Stimulated activated CD4-positive, alpha-beta T cell treated with anti-CD3 and anti-CD28 coated beads, Interleukin-2, amount 100 ng/mL, for 24 hours (primary cell): ENCODE data around the gene ITGB8.

Experiments used
- DNase-seq, 2 donors: peaks; one replicate each; pipeline ENCODE4 v3.0.0-alpha.2; 2020

The ITGB8 gene

GRCh38 chr7:20310301-20310700 is 20.4 kb upstream of the ITGB8 start:
- DNase-seq = no peak

- no peak for DNase-seq
Observed at GRCh38 chr7:20310963-20311742, 19.5 kb upstream of the ITGB8 start.

DNA sequence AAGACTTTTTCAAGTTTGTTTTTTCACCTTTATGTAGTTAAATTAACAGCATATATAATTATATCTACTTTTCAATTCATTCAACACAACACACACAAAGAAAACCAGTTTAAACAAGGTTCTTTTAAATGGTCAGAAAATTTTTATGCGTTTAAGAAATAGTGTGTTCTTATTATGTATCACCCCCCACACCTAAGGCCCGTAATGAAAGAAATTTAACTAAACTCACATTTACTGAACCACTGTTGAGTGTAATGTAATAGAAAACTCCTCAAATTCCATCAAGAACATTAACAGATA is 19.0 kb upstream of the ITGB8 start:
- DNase-seq = no peak

DNA sequence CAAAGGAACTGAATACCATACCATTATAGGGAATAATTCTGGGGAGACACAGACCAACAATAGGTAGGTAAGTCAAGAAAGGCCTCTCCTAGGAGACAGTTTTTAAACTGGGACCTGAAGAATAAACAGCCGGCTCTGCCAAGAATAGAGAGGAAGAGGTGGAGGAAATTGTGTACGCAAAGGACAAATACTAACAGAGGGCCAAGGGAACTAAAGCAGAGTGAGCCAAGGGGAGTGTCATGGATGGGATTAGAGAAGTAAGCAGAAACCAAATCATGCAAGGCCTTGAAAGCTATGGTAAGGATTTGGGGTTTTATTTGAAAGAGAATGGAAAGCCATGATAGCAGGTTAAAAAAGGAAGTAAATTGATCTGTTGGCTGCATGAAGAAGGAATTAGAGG is 18.1 kb upstream of the ITGB8 start:
- DNase-seq = no peak

GRCh38 chr7:20313626-20314025 is 17.1 kb upstream of the ITGB8 start:
- no peak for DNase-seq

DNA sequence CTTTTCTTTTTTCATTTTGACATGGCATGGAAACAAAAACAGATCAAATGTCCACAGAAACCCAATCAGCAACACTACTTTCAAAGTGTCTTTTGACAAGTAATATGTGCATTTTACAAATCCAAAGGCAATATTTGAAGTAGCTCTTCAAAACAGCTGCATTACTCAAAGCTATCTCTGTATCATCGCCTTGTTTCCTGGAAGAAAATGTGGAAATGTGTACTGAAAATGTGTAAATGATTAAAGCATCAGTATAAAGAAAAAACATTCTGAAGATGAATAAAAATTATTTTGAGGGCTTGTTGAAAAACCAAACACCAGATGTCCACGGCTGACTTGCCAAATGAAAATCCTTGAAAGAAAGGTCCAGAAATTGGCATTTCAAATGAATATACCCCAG is 16.5 kb upstream of the ITGB8 start:
- no peak for DNase-seq

DNA sequence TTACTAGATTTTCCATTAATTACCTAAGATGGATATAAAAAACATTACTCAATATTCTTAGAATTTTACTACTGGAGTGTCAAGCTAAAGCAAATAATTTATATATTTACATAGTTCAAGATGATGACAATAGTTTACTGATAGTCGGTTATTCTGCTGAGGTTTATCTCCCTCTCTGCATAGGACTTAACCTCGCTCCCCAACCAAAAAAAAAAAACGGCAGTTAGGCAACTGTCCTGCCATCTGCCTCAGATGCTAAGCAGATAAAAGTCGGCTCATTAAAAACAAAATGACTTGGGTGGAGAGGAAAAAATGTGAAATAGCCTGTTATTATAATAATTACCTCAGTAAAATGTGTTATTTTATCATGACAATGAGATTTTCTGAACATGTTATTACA is 14.0 kb upstream of the ITGB8 start:
- no peak for DNase-seq

DNA sequence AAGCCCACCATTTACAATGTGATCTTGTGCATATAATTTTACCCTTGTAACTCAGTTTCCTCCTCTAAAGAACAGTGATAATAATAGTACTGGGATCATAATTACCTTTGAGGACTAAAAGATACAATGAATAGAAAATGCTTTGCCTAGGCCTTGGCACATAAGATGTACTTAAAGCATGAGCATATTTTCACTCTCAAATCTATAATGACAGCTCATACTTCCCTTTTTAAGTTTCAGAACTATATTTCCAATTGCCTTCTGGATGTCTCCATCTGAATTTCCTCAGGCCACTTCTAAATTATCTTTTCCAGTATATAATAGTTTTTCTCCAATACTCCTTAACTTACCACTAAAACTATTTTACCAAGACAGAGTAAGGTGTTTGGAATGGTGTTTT is 13.3 kb upstream of the ITGB8 start:
- DNase-seq = no peak

GRCh38 chr7:20318933-20319332 is 11.8 kb upstream of the ITGB8 start:
- no peak for DNase-seq

DNA sequence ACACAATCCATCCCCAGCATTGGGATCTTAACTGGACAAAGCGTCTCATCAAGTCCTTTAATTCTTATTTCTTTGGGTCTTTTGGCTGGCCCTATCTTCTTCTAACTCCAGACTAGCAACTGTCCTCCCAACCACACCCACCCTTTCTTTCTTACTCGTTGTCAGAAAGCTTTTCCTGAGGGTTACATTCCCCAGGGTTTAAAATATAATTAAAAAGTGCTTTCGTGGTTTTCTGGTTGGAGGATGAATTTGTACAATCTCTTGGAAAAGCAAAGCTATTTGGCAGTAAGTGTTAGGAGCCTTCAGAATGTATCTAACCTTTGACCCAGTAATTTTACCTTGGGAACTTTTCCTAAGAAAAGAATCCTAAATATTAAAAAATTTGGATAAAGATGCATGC is 10.4 kb upstream of the ITGB8 start:
- no peak for DNase-seq

GRCh38 chr7:20320786-20321185 is 9.9 kb upstream of the ITGB8 start:
- DNase-seq = no peak

DNA sequence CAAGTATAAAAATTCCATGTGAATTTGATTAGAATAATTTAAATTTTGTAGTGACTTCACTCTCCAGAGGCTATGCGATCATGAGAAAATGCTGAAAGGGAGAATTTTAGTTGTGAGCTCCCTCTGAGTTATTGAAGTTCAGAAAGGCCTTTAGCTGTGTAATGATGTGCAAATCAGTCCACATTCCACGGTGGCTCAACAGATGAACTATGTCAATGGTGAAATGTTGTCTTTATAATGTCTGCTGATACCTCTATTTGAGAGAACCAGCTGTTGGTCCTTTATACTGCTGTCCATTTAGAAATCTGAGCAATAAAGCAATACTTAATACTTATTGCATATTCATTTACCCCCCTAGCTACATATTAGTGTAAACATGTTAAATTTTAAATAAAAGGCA is 7.1 kb upstream of the ITGB8 start:
- DNase-seq = no peak

DNA sequence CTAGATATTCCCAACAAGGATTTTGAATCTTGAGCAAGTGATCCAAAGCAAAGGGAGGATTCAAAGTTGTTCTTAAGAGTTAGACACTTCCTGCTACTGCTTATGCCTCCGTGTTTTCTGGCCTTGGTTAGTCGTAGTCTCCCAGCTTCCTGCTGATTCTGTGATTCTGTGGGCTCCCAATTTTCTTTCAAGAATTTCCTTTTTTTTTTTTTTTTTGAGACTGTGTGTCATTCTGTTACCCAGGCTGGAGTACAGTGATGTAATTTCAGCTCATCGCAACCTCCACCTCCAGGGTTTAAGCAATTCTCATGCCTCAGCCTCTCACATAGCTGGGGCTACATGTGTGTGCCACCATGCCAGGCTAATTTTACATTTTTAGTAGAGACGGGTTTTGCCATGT is 4.4 kb upstream of the ITGB8 start:
- no peak for DNase-seq

DNA sequence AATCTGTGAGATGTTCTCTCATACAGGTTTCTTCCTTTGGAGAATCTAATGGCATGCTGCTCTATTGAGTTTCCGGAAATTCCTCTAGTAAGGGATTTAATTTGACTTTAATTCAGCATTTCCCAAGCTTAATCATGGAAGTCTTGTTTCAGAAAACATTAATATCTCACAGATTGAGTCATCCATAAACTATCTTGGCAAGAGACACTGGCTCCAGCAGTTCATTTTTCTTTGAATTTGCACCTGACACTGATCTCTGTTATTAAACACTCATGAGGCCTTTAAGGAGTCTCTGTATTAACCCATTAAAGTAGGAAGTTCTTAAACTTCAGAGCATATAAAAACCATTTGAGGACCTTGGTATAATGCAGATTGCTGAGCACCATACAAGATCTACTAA is 3.6 kb upstream of the ITGB8 start:
- no peak for DNase-seq

DNA sequence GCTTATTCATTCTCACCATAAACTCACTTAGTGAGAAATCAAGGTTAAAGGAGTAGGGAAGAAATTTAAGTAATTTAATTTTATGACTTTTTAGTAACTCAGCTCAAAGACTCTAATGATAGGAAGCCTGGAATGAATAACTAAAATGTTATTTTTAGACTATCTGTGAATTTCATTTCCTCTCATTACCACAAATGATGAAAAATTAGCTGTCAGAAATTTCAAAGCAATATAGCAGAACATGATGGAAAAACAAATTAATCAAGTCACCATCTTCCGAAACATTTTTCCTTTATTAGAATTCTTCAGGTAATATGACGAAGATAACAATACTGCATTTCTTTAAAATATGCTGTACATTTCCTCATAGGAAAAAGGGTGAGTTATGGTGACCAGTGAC is 2.7 kb upstream of the ITGB8 start:
- DNase-seq = no peak

GRCh38 chr7:20328692-20329091 is 2.0 kb upstream of the ITGB8 start:
- DNase-seq = no peak

DNA sequence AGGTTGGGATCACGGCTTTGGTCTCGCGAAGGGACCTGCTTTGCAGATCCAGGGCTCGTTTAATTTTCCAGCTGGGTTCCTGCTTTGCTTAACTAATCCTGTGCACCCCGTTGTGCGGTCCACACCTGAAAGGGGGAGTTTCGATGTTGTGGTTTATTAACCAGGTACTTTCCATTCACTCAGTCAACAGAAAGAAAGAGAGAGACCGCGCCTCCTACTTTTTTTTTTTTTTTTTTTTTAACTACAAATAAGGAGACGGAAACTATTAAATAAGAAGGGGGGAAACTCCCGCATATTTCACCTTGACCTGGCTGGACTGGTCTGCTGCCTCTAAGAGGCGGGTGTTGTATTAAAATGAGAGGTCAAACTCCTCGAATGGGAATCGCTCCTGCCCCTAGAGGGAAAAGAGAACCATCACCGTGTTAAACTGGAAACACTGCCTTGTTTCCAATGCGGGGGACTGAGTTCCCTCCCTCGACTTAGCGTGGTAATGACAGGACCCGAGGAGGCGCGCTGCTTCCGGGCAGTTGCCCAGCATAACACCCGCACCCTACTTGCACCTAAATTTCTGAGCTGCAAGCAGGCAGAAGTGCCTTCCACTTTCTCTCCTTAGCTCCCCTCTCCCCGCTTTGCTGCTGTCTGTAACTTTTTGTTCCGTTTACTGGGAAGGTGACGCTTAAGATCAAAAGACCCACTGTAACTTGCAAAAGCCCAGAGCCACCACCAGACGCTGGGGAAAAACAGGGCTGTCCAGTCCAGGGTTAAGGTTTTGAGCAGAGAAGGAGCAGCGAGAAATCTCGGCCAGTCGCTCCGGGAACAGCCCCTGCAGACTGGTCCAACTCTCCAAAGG is 1.1 kb upstream of the ITGB8 start:
- peak in 1 of 2 donors; percentile 5 for DNase-seq

GRCh38 chr7:20330928-20331909 is 519 bp downstream of the ITGB8 start:
- DNase-seq = peak; percentile 21 to 26

DNA sequence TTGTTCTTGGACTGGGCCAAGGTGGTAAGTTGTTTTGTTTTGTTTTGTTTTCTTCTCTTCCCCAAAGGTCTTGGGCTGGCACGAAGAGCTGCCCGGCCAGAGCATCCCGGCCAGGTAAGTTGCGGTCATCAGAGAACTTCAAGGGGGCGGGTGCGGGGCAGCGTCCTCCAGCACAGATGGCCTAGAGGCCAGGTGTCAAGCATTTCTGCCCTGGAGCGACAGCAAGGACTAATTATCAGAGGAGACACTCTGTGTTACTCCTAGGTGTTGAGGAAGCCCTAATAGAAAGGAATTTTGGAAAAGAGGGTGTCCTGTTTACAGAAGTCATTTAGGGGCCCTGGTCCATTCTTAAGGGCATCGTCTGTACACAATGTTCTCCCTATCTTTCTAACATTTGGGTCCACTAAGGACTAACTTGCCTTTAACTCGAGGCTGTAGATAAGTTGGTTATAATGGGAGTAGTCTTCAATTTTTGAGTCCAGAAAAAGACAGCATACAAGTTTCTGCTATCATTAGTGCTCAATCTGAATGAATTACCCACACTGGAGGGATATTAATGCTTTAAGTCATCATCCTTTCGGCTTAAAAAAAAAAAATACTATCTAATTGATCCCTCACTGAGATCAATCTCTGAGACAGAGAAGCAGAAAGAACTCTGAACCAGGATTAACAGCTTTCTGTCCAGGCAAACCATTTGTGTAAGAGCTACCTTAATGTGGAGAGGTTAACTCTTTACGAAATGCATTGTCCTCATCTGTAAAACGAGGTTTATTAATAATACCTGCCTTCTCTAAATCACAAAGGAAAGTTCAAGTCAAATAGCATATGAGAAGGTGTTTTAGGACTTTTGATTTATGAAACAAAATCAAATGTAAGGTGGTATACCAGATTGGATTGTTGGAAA is 1.5 kb downstream of the ITGB8 start:
- no peak for DNase-seq

- no peak for DNase-seq
Observed at GRCh38 chr7:20338285-20338684, 7.6 kb downstream of the ITGB8 start.

- no peak for DNase-seq
Observed at GRCh38 chr7:20340839-20341238, 10.1 kb downstream of the ITGB8 start.

GRCh38 chr7:20343205-20343604 is 12.5 kb downstream of the ITGB8 start:
- no peak for DNase-seq
